K562 (cell line): ENCODE measurements around the gene JUNB. TPM values are rescaled to one million over a fixed set of nuclear protein-coding genes. Genes with fewer than 3 reads are reported as not detected.

Source experiments
- CBFA2T3 ChIP-seq: fragments of 450-650 bp; IDR thresholded peaks from 2 replicates; pipeline ENCODE4 v1.6.1; 2017
- FOXK1 ChIP-seq: sonication (generic); formaldehyde crosslinking; IDR thresholded peaks from 2 replicates; pipeline ENCODE4 v1.8.0; 2022; ENCODE audit warnings: missing genetic modification reagents, mild to moderate bottlenecking, borderline replicate concordance
- GABPB2 ChIP-seq: fragments of 250-450 bp; sonication (Bioruptor Pico); conservative IDR thresholded peaks from 2 replicates; pipeline ENCODE4 v1.5.1; 2021; ENCODE audit warnings: mild to moderate bottlenecking
- HOXB6 ChIP-seq: fragments of 250-450 bp; sonication (Bioruptor Pico); IDR thresholded peaks from 2 replicates; pipeline ENCODE4 v1.5.1; 2022; ENCODE audit warnings: mild to moderate bottlenecking, borderline replicate concordance
- KDM1A ChIP-seq, 2 experiments: fragments of 450-650 bp; IDR thresholded peaks; 2 replicates each; pipeline ENCODE4 v1.6.1; 2016; ENCODE audit warnings: mild to moderate bottlenecking in 2 of 2
- MXI1 ChIP-seq: IDR thresholded peaks from 2 replicates; pipeline ENCODE4 v1.6.1; 2011; ENCODE audit warnings: low read depth, mild to moderate bottlenecking, improper control_type of control experiment, low read length
- NONO ChIP-seq, 2 experiments: fragments of 200-400 bp in 1 of 2; fragments of 450-650 bp in 1 of 2; formaldehyde crosslinking in 1 of 2; IDR thresholded peaks; 2 replicates each; pipeline ENCODE4 v1.6.1; 2017; ENCODE audit warnings: low read depth in 2 of 2, mild to moderate bottlenecking in 2 of 2, moderate library complexity in 2 of 2, low read length in 1 of 2
- POLR2AphosphoS2 ChIP-seq: IDR thresholded peaks from 2 replicates; pipeline ENCODE4 v1.6.1; 2012; ENCODE audit warnings: low read length, improper control_type of control experiment
- PRMT5 ChIP-seq: sonication (generic); formaldehyde crosslinking; IDR thresholded peaks from 2 replicates; pipeline ENCODE4 v1.5.0; 2020; ENCODE audit warnings: missing genetic modification reagents
- SMARCC2 ChIP-seq: fragments of 450-650 bp; IDR thresholded peaks from 2 replicates; pipeline ENCODE4 v1.6.1; 2017; ENCODE audit warnings: antibody characterized with exemption, moderate library complexity, mild to moderate bottlenecking, low read depth
- TAF15 ChIP-seq: fragments of 200-400 bp; formaldehyde crosslinking; IDR thresholded peaks from 2 replicates; pipeline ENCODE4 v1.6.1; 2017; ENCODE audit warnings: mild to moderate bottlenecking, low read depth, low read length, moderate library complexity
- ZFP1 ChIP-seq: fragments of 450-650 bp; formaldehyde crosslinking; IDR thresholded peaks from 2 replicates; pipeline ENCODE4 v1.4.0; 2020; ENCODE audit warnings: mild to moderate bottlenecking, mixed read lengths
- ZNF143 ChIP-seq: sonication (generic); formaldehyde crosslinking; IDR thresholded peaks from 2 replicates; pipeline ENCODE4 v1.9.0; 2022; ENCODE audit warnings: mild to moderate bottlenecking, missing genetic modification reagents
- ZNF311 ChIP-seq: fragments of 250-450 bp; sonication (Bioruptor Pico); IDR thresholded peaks from 2 replicates; pipeline ENCODE4 v1.4.0; 2020; ENCODE audit warnings: mild to moderate bottlenecking, moderate library complexity
- ZNF79 ChIP-seq: fragments of 250-450 bp; sonication (Bioruptor Pico); IDR thresholded peaks from 2 replicates; pipeline ENCODE4 v1.4.0; 2020; ENCODE audit warnings: low read depth, mild to moderate bottlenecking, moderate library complexity
- polyA plus RNA-seq, 8 experiments: library from polyadenylated mRNA; depleted of rRNA in 4 of 8; stranded (reverse) in 5 of 8; unstranded in 3 of 8; fragments of >200 nt; fragmentation: Nextera tagmentation in 2 of 8; fragmentation: Illumina TruSeq in 1 of 8; extraction: Ambion mirVana in 2 of 8; extraction: Trizol in 1 of 8; gene quantifications; 2 replicates each; pipeline versions ENCODE4 v1.2.1 to v1.2.3, GENCODE V29; 2011 to 2014; ENCODE audit warnings: inconsistent platforms in 1 of 8, missing spikeins in 1 of 8
- total RNA-seq, 7 experiments: library from RNA; depleted of rRNA in 6 of 7; stranded (reverse); fragments of >200 nt in 6 of 7; fragmentation: Illumina TruSeq in 2 of 7; extraction: Trizol in 2 of 7; gene quantifications; 2 replicates each; pipeline versions ENCODE4 v1.2.1 to v1.2.3, GENCODE V29; 2011 to 2021; ENCODE audit warnings: low replicate concordance in 1 of 7
- TF ChIP-seq, protein P1 (sequence below): sonication (generic); formaldehyde crosslinking; IDR thresholded peaks from 2 replicates; pipeline ENCODE4 v1.8.0; 2022; ENCODE audit warnings: missing genetic modification reagents, mild to moderate bottlenecking, moderate library complexity, borderline replicate concordance
- TF ChIP-seq, protein P2 (sequence below), 2 experiments: fragments of 450-650 bp in 1 of 2; sonication (generic) in 1 of 2; formaldehyde crosslinking in 1 of 2; IDR thresholded peaks; 2 replicates each; pipeline versions ENCODE4 v1.7.1 to v1.9.0; 2016 to 2022; ENCODE audit warnings: inconsistent platforms in 1 of 2, mild to moderate bottlenecking in 1 of 2, missing genetic modification reagents in 1 of 2
- TF ChIP-seq, protein P3 (sequence below): fragments of 450-650 bp; formaldehyde crosslinking; IDR thresholded peaks from 2 replicates; pipeline ENCODE4 v1.4.0; 2022; ENCODE audit warnings: mild to moderate bottlenecking, moderate library complexity

JUNB gene
- total and polyA plus RNA-seq, 9 of the 15 experiments (the other 6 are each of a cell fraction or from before 2014, with no cell fraction given): 0.23 to 88.1 (median 13.1) TPM

DNA sequence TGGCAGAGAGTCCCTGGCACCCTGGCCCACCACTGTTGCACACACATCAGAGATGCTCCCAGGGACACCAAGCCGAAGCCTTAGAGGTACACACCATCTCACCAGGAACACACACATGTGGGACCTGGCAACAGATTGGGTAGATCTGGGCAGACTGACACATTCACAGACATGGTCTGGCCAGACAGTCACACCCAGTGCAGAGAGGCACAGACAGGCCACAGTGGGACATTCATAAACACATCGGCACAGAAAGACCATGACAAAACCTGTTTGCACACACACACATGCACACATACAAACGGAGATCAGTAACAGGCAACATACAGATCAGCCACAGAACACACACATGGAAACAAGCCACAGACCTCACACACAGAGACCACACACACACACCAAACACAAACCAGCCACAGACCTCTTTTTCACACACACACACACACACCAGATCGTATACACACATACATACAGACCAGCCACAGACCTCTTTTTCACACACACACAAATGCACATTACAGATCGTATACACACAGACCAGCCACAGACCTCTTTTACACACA lies 6.3 kb upstream of the JUNB start (continued):
- TF ChIP-seq KDM1A (IDR thresholded peaks at IDR 0.05) (peak in 1 of 2 experiments; percentile 43; a peak in 2 of 4 replicates), GABPB2 (CRISPR knock-in tag) (no peak), ZFP1 (CRISPR knock-in tag) (no peak), ZNF79 (CRISPR knock-in tag) (no peak), HOXB6 (CRISPR knock-in tag) (no peak), FOXK1 (CRISPR knock-in tag) (0 out of 2 replicates have a peak, but pooled peaks have one; percentile 6), ZNF143 (CRISPR knock-in tag) (peak; percentile 42; the same call in 1 of the 2 replicates), POLR2AphosphoS2 (no peak), MXI1 (0 out of 2 replicates have a peak, but pooled peaks have one; percentile 17), TAF15 (no peak), PRMT5 (CRISPR knock-in tag) (no peak), ZNF311 (CRISPR knock-in tag) (no peak), CBFA2T3 (no peak), NONO (IDR thresholded peaks at IDR 0.05; ENCODE audit: low read depth in 2 of 2, low read length in 1 of 2) (no peak), SMARCC2 (no peak)
- TF ChIP-seq, protein P1, sequence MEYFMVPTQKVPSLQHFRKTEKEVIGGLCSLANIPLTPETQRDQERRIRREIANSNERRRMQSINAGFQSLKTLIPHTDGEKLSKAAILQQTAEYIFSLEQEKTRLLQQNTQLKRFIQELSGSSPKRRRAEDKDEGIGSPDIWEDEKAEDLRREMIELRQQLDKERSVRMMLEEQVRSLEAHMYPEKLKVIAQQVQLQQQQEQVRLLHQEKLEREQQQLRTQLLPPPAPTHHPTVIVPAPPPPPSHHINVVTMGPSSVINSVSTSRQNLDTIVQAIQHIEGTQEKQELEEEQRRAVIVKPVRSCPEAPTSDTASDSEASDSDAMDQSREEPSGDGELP: no peak; the same call in 1 of the 2 replicates
- TF ChIP-seq, protein P2, sequence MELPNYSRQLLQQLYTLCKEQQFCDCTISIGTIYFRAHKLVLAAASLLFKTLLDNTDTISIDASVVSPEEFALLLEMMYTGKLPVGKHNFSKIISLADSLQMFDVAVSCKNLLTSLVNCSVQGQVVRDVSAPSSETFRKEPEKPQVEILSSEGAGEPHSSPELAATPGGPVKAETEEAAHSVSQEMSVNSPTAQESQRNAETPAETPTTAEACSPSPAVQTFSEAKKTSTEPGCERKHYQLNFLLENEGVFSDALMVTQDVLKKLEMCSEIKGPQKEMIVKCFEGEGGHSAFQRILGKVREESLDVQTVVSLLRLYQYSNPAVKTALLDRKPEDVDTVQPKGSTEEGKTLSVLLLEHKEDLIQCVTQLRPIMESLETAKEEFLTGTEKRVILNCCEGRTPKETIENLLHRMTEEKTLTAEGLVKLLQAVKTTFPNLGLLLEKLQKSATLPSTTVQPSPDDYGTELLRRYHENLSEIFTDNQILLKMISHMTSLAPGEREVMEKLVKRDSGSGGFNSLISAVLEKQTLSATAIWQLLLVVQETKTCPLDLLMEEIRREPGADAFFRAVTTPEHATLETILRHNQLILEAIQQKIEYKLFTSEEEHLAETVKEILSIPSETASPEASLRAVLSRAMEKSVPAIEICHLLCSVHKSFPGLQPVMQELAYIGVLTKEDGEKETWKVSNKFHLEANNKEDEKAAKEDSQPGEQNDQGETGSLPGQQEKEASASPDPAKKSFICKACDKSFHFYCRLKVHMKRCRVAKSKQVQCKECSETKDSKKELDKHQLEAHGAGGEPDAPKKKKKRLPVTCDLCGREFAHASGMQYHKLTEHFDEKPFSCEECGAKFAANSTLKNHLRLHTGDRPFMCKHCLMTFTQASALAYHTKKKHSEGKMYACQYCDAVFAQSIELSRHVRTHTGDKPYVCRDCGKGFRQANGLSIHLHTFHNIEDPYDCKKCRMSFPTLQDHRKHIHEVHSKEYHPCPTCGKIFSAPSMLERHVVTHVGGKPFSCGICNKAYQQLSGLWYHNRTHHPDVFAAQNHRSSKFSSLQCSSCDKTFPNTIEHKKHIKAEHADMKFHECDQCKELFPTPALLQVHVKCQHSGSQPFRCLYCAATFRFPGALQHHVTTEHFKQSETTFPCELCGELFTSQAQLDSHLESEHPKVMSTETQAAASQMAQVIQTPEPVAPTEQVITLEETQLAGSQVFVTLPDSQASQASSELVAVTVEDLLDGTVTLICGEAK (IDR thresholded peaks at IDR 0.05): 0 out of 2 replicates have a peak, but pooled peaks have one; percentile 20
- TF ChIP-seq, protein P2 (CRISPR knock-in tag; IDR thresholded peaks at IDR 0.05): no peak
- TF ChIP-seq, protein P3, sequence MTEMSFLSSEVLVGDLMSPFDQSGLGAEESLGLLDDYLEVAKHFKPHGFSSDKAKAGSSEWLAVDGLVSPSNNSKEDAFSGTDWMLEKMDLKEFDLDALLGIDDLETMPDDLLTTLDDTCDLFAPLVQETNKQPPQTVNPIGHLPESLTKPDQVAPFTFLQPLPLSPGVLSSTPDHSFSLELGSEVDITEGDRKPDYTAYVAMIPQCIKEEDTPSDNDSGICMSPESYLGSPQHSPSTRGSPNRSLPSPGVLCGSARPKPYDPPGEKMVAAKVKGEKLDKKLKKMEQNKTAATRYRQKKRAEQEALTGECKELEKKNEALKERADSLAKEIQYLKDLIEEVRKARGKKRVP (CRISPR knock-in tag): no peak
- TF ChIP-seq, all 486 proteins: peak for 41
